ENCODE data around the gene PTPN11.
A peak's percentile ranks its signal among the peaks of the same experiment; 100 is the strongest.
"Not testable (repeated sequence)": the region's sequence is repeated elsewhere in the genome, so short reads cannot be mapped to it uniquely, and the experiment has no call there.

PTPN11 gene

DNA sequence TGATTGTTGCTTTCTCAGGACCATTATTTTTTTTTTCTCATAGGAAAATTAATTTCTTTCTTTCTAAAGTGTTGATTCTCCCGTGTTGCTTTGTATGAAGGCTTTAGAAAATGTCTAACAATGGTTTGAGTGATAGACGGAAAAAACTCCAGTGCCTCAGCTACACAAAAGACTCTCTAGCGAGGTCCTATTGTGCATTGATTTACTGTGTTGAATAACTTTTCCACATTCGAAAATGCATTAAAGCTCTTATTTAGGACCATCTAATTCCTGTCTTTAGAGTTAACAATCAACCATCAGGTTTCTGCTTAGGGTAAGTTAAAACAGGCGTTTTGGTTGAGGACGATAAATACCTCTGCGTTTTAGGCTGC, 99.6 kb downstream of the PTPN11 start:
- DNase-seq = no peak

DNA sequence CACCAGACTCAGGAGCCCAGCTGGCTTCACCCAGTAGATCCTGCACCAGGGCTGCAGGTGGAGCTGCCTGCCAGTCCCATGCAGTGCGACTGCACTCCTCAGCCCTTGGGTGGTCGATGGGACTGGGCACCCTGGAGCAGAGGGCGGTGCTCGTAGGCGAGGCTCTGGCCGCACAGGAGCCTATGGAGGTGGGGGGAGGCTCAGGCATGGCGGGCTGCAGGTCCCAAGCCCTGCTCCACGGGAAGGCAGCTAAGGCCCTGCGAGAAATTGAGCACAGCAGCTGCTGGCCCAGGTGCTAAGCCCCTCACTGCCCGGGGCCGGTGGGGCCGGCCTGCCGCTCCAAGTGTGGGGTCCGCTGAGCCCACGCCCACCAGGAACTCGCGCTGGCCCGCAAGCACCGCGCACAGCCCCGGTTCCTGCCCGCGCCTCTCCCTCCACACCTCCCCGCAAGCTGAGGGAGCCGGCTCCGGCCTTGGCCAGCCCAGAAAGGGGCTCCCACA, 101.1 kb downstream of the PTPN11 start:
- DNase-seq = not testable (repeated sequence)

DNA sequence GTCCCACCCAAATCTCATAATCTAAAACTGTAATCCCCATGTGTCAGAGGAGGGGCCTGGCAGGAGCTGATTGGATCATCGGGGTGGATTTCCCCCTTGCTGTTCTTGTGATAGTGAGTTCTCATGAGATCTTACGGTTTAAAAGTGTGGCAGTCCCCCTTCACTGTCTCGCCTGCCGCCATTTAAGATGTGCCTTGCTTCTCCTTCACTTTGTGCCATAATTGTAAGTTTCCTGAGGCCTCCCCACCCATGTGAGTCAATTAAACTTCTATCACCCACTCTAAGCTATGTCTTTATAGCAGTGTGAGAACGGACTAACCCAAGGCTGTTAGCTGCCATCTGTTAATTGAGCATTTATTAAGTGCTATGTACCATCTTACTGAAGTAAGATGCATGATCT, 105.1 kb downstream of the PTPN11 start:
- DNase-seq = no peak

DNA sequence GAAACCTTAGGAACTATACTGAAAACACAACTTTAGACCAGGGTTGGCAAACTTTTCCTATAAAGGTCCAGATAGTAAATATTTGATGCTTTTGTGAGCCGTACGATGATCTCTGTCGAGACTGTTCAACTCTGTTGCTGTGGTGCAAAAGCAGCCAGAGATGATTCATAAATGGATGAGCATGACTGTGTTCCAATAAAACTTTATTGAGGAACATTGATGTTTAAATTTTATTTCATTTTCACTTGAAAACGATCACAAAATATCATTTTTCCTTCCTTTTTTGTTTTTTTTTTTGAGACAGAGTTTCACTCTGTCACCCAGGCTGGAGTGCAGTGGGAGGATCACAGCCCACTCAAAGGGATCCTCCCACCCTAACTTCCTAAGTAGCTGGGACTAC, 105.5 kb downstream of the PTPN11 start:
- no peak for DNase-seq

DNA sequence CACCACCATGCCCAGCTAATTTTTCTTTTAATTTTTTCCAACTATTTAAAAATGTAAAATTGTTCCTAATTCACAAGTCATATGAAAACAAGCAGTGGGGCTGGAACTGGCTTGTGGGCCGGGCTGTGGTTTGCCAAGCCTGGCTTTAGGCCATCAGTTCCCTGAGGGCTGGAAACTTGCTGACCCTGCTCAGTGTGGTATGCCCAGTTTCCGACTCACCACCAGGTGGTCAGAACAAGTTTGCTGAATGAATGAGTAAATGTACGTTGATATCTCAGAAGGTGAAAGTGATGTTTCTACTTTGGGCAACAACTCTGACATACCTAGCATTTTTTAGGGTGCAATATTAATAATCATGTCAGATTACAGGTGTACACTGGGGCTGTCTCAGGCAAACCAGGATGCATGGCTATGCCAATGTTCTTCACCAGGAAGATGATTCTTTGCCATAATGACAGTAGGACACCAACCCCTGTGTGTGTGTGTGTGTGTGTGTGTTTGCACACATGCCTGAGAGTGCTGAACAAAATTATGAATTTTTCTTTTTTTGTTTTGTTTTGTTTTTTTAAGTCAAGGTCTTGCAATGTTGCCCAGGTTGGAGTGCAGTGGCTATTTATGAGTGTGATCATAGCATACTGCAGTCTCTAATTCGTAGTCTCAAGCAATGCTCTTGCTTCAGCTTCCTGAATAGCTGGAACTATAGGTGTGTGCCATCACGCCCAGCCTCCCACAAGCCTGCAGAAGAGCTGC, 106.1 kb downstream of the PTPN11 start:
- DNase-seq = peak; percentile 7

DNA sequence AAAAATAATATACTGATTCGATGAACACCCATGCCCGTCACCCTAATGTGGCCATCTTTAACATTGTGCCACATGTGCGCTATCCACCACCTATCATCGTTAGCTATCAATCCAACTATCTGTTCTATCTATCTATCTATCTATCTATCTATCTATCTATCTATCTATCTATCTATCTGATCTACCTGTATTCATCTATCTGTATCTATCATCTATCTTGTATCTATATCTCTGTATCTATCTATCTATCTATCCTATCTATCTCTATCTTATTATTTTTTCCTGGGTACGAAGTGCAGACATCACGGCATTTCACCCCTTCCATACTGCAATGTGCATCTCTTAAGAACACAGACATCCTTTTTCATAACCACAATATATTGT, 106.7 kb downstream of the PTPN11 start:
- no peak for DNase-seq

DNA sequence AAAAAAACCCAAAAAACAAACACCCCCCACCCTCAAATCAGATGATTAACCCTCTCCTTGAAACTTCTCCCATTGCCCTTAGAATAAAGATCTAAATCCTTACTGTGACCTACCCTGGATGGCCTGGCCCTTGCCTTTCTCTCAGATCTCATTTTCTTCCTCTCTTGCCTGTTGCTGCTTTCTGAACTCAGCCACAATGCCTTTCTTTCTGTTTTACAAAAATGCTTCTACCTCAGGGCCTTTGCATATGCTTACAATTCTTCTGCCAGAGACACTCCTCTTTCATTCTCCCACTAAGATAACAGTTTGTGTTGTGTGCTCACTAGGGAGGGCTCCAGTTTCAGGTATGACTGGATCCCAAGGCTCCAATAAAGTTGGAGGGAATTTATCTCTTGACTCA, 108.3 kb downstream of the PTPN11 start:
- no peak for DNase-seq

DNA sequence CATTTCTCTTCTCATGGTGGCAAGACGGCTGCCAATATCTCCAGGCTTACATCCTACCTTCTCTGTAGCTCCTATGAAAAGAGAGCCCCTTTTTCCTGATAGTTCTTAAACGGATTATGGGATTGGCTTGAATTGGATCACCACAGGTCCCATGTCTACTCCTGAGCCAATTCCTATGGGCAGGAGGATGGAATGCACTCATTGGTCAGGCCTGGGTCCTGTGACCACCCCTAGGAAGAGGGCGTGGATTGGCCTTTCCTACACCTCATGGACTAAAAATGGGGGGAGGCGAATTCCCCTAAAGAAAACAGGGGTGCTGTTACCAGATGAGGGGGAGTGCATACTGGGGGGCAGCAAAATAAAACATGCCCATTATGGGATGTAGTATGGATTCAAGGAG, 108.8 kb downstream of the PTPN11 start:
- no peak for DNase-seq

DNA sequence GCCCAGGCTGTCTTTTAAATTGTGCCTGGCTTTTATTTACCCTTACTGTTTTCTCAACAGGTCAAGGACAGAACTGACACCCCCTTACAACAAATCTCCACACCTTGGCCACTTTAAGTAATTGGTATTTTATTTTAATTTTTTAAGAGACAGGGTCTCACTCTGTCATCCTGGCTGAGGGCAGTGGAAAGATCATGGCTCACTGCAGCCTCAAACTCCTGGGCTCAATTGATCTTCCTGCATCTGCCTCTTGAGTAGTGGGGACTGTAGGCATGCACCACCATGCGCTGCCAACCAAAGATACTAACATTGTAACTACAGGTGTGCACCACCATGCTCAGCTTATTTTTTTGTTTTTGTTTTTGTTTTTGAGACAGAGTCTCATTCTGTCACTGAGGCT, 109.8 kb downstream of the PTPN11 start:
- DNase-seq = no peak

DNA sequence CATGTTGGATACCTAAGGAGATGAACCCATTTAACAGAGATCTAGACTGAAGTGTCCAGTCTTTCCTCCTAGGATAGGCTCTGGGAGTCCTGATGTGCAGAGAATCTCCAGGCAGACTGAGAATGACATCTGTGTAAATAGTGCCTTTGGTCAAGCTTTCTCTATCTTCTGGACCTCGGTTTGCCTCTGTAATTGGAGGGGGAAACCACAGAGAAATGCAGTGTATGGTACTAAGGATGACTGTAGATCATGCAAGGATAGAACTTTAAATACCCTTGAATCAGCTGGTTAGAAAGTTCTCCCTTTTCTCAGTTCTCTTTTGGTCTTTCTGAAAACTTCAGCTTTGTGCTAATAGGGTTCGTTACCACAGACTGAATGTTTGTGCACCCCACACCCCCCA, 112.2 kb downstream of the PTPN11 start:
- DNase-seq = no peak

DNA sequence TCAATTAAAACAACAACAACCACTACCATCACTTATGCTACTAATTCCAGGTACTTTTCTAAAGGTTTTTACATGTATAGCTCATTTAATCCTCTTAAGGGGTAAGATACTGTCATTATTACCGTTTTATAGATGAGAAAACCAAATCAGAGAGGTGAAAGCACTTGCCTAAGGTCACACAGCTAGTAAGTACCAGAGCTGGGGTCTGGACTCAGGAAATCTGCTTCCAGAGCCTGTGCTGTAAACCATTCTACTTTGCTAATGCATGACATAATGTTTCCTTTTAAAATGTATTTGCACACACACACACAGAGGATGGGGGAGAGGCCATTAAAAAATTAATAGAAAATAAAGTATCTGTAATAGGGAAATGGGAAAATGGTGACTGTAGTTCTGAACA, 113.4 kb downstream of the PTPN11 start:
- no peak for DNase-seq

DNA sequence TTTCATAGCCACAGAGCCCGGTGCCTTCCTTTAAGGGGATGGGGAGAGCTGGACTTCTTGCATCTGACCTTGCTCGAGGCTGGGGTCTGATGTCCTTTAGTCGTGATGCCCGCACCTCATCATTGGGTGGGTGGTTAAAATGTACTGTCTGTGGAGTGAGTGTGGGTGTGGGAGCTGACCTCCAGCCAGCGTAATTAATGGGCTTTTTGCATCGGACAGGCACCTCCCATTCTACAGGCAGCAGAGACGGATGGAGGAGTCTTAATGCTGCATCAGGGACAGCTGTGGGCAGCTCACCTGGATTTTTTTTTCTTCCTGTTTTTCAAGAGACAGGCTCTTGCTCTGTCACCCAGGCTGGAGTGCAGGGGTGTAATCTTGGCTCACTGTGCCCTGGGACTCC, 114.8 kb downstream of the PTPN11 start:
- no peak for DNase-seq

DNA sequence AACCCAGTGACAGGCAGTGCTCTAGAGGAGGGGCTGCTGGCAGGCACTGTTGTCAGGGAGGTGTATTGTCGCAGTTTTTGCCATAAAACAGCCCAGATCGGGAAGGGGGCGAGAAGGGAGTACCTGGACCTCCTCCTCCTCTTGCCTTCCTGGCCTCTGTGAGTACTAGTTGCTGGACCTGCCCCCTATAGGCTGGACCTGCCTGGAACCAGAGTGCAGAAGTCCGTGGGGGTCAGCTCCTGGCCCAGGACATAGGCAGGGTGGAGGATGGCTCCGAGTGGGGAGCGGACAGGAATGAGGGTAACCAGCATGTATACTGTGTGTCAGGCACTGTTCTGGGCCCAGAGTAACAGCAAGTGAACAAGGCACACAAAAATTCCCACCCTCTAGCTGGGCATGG, 116.3 kb downstream of the PTPN11 start:
- no peak for DNase-seq

DNA sequence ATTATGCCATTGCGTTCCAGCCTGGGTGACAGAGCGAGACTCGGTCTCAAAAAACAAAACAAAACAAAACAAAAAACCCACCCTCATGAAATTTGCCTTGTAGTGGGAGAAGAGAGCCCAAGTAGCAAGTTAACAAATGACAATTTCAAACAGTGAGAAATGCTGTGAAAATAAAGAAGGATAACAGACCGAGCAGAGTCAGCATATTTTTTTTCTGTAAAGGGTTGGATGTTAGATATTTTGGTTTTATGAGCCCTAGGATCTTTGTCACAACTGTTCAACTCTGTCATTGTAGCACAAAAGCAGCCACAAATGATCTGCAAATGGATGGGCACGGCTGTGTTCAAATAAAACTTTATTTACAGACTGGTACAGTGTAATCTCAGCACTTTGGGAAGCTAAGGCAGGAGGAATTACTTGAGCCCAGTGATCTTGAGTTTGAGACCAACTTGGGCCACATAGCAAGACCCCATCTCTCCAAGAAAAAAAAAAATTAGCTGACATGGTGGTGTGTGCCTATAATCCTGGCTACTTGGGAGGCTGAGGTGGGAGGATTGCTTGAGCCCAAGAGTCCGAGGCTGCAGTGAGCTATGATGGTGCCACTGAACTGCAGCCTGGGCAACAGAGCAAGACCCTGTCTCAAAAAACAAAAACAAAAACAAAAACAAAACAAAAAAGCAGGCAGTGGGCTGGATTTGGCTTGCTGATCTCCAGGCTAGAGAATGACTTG, 117.1 kb downstream of the PTPN11 start:
- no peak for DNase-seq

DNA sequence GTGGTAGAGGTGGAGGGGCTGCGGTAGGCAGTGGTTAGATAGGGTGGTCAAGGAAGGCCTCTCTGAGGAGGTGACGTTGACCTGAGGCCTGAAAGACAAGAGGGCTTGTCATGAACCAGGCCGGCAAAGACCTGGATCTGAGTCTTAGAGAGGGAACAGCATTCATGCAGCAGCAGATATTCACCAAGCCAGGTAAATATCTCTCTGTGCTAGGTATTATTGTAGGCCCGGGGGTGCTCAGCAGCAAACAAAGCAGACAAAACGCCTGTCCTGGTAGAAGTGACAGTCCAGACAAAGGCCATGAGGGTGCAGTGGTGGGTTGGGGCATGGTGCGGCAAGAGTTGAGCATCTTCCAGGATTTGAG, 117.6 kb downstream of the PTPN11 start:
- no peak for DNase-seq

DNA sequence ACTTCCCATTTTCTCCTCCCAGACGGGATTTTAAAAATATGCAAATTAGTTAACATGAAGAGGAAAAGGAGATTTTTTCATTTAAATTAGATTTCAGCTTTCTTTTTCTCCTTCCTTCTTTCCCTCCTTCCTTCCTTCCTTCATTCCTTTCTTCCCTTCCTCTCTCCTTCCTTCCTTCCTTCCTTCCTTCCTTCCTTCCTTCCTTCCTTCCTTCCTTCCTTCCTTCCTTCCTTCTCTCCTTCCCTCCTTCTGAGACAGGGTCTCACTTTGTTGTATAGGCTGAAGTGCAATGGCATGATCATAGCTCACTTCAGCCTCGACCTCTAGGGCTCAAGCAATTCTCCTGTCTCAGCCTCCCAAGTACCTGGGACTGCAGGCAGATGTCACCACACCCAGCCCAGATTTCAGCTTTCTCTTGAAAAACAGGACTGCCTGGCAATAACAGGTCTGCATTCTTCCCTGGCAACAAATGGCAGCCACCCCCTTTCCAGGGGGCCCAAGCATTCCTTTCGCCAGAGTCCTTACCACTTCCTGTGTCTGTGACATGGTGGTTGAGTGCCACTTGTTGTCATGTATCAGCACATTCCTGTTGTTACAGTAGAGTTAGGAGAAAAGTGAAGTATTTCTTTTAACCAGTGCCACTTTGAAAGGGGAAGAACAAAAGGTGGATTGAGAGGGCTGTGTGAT, 119.1 kb downstream of the PTPN11 start:
- peak; percentile 56 for DNase-seq

DNA sequence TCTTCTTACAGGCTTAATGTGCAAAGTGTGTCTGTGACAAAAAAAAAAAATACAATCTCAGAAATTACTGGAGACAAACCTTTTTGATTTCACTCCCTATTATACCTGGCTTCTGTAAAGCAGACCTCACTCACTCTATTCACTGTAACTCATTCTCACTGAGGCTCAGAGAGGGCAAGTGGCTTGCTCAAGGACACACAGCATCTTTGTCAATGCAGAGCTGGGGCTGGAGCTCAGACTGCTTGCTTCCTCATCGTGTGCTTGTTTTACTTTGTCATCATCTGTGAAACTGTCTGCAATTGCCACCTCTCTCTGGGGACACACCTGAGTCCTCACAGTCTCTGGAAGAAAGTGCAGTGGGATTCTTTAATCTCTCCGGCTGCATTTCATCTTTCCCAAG, 120.0 kb downstream of the PTPN11 start:
- DNase-seq = no peak

DNA sequence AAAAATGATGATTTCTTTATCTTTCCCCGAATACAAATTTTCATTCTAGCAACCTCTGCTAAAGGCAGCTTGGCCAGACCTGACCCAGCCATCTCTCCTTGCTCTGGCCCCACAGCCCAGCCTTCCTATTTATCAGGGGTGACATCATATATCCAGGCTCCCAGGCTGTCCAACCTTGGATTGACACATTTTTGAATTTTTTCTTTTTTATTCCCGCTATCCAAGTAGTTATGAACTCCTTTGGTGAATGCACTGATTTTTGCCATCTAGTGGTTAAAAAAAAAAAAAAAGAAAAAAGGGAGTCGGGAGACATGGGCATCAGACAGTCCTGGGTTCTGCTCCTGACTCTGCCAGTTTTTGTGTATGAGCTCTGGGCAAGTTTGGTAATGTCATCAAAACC, 120.5 kb downstream of the PTPN11 start:
- DNase-seq = no peak

DNA sequence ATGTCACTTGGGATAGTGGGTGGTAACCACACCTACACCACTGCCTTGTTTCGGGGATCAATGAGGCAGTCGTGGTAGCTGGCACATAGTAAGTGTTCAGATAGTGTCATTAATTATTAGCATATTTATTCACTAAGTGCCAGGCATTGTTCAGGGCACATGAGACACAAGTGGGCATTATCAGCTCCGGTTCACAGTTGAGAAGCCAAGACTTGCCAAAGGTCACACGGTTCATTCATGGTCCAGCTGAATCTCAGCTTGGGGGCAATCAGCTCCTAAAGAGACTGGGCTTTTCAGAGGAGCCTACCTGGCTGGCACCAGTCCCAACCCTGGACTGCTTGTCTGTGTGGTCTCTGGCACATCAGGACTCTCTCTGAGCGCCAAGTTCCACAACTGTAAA, 121.3 kb downstream of the PTPN11 start:
- DNase-seq = no peak

DNA sequence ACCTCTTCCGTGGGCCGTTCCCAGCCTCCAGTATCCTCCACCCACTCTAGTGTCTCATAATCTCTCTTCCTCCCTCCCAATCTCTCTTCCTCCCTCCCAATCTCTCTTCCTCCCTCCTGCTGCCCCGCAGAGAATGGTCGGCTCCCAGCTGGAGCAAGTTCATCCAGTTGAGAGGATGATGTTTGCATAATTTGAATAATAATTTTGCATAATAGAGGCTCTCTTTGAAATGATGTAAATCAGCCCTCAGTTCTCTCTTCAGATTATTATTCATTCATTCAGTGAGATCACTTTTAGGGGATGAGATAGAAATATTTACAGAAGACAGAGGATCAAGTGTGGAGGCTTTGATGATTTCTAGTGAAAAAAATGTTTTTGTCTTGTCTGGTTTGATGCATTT, 125.0 kb downstream of the PTPN11 start:
- no peak for DNase-seq

DNA sequence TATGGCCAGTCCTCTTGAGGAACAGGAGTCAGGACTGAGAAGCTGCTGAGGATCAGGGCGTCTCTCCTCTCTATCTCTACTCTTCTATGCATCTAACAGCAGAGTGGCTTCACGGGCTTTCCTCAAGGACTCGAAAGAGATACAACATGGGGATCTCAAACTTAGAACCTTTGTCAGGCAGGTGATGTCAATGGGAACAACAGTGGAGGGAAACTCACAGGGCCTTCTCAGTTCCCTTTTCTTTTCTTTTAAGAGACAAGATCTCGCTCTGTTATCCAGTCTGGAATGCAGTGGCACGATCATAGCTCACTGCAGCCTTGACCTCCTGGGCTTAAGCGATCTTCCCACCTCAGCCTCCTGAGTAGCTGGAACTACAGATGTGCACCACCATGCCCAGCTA, 127.6 kb downstream of the PTPN11 start:
- DNase-seq = no peak

DNA sequence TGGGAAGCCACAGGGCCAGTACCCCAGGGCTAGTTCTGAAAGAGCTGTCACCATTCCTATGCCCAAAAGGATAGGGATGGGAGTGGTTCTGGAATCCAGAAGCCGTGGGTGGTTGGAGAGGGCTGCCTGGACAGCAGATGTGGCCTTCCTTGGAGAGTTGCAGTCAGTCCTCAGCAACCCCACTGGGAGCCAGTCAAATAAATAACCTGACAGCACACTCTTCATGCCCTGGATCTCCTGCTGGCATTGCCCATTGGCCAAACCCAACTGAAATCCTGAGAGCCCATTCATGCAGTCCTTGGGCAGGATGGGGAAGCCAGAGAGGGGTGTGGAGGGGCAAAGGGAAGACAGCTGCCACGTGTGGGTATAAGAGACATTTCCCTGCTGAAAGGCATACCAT, 128.2 kb downstream of the PTPN11 start:
- no peak for DNase-seq

DNA sequence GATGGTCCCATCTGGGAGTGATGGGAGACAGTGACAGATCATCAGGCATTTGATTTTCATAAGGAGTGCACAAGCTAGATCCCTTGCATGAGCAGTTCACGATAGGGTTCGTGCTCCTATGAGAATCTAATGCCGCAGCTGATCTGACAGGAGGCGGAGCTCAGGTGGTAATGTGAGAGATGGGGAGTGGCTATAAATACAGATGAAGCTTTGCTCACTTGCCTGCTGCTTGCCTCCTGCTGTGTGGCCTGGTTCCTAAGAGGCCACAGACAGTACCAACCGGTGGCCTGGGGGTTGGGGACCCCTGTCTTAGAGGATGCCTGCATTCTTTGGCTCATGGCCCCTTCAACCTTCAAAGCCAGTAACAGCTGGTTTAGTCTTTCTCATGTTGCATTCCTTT, 130.3 kb downstream of the PTPN11 start:
- DNase-seq = no peak

DNA sequence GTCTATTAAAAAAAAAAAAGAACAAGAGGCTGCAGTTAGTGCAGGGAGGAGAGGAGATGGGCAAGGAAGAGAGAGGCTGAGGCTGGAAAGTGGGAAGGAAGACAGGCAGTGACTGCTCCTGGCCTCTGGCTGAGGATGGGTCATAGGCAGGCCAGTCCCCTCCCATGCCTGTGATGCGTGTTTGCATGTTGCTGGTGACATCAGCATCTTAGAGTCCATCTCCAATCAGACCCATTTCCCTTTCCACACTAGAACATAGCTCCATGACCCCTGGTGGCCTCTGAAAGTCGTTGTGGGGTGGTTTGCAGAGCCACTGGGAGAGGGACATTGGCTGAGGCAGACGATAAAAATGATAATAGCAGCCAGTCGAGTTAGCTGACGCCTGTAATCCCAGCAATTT, 132.9 kb downstream of the PTPN11 start:
- DNase-seq = no peak
